HFFc6 (cell line): ENCODE results near the gene MMD. TPM values are rescaled to one million over a fixed set of nuclear protein-coding genes. Genes with fewer than 3 reads are reported as not detected.

ENCODE experiments used
- DNase-seq: peaks from one replicate; pipeline ENCODE4 v3.0.0-alpha.2; 2018
- H3K27ac Mint-ChIP-seq: 2 replicates; pipeline ENCODE4 v1.8.0; 2020; ENCODE audit warnings: mild to moderate bottlenecking, mixed read lengths
- H3K27me3 Mint-ChIP-seq: 2 replicates; pipeline ENCODE4 v1.8.0; 2021; ENCODE audit warnings: mild to moderate bottlenecking, moderate library complexity, mixed read lengths; ENCODE audit not compliant: insufficient read depth
- H3K36me3 Mint-ChIP-seq: 2 replicates; pipeline ENCODE4 v1.8.0; 2021; ENCODE audit warnings: low read depth, mixed read lengths
- H3K4me1 Mint-ChIP-seq: 2 replicates; pipeline ENCODE4 v1.8.0; 2020; ENCODE audit warnings: low read depth, mixed read lengths
- H3K4me3 Mint-ChIP-seq: 2 replicates; pipeline ENCODE4 v1.8.0; 2020; ENCODE audit warnings: mild to moderate bottlenecking, moderate library complexity, mixed read lengths
- H3K9me3 Mint-ChIP-seq: 2 replicates; pipeline ENCODE4 v1.8.0; 2020; ENCODE audit warnings: mild to moderate bottlenecking, mixed read lengths
- total RNA-seq, 6 experiments: library from RNA; stranded (reverse); fragmentation: NEBNext Ultra II Directional; extraction: Animal tissue kit (Norgen Biotek cat#: 25700); gene quantifications; 2 replicates in 1 of 6; 3 replicates in 5 of 6; pipeline ENCODE4 v1.2.3, GENCODE V29; 2021
- TF ChIP-seq, protein P1 (sequence below): fragments of 200-600 bp; sonication (generic); IDR thresholded peaks from 2 replicates; pipeline ENCODE4 v1.5.0; 2021; ENCODE audit warnings: antibody characterized with exemption, mild to moderate bottlenecking

Gene MMD
- total RNA-seq, 6 experiments from 2014 or later = 2.1 to 4.0 (median 3.6) TPM

- Mint-ChIP-seq H3K27ac (no peak overlapping the region), H3K36me3 (no peaks in the 10 kb centered on the region), H3K27me3 (peaks cover 16% of the 10 kb centered on the region)
These were observed 77.6 kb downstream of the MMD start for GRCh38 chr17:55343900-55344513.

GRCh38 chr17:55342800-55343585 lies 78.6 kb downstream of the MMD start:
- no peaks in the 10 kb centered on the region for H3K36me3 Mint-ChIP-seq

More at GRCh38 chr17:55343900-55344513, 77.6 kb downstream of the MMD start:
- TF ChIP-seq, protein P1, sequence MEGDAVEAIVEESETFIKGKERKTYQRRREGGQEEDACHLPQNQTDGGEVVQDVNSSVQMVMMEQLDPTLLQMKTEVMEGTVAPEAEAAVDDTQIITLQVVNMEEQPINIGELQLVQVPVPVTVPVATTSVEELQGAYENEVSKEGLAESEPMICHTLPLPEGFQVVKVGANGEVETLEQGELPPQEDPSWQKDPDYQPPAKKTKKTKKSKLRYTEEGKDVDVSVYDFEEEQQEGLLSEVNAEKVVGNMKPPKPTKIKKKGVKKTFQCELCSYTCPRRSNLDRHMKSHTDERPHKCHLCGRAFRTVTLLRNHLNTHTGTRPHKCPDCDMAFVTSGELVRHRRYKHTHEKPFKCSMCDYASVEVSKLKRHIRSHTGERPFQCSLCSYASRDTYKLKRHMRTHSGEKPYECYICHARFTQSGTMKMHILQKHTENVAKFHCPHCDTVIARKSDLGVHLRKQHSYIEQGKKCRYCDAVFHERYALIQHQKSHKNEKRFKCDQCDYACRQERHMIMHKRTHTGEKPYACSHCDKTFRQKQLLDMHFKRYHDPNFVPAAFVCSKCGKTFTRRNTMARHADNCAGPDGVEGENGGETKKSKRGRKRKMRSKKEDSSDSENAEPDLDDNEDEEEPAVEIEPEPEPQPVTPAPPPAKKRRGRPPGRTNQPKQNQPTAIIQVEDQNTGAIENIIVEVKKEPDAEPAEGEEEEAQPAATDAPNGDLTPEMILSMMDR = no peak
- no peaks in the 10 kb centered on the region; the same call in 1 of the 2 replicates for H3K9me3 Mint-ChIP-seq
- DNase-seq = no peak
- H3K4me1 Mint-ChIP-seq = peaks cover 13% of the 10 kb centered on the region
- H3K4me3 Mint-ChIP-seq = no peak overlapping the region

More at GRCh38 chr17:55342800-55343585, 78.6 kb downstream of the MMD start:
- H3K4me3 Mint-ChIP-seq = no peak overlapping the region
- no peak for DNase-seq
- TF ChIP-seq, protein P1 = no peak
- no peaks in the 10 kb centered on the region; the same call in 1 of the 2 replicates for H3K9me3 Mint-ChIP-seq
- no peak overlapping the region for H3K27ac Mint-ChIP-seq
- peaks cover 6% of the 10 kb centered on the region for H3K4me1 Mint-ChIP-seq
- H3K27me3 Mint-ChIP-seq = peaks cover 19% of the 10 kb centered on the region

Other genes starting within 250 kb of the MMD start
- gene HLF, start 156.9 kb downstream of the MMD start, total RNA-seq = not detected
- gene SMIM36, start 89.6 kb upstream of the MMD start, total RNA-seq = not detected